Adrenal gland (tissue), 12 donors: ENCODE results near the gene CNTD1. TPM values are rescaled to one million over a fixed set of nuclear protein-coding genes. Genes with fewer than 3 reads are reported as not detected.

Source experiments
- DNase-seq, 7 donors: peaks; one replicate each; pipeline ENCODE4 v3.0.0-alpha.2; 2019 to 2020
- H3K27ac ChIP-seq, 5 donors: fragments of 200-600 bp; sonication (generic) in 4 of 5; 1 replicate in 3 of 5; 2 replicates in 2 of 5; pipeline versions ENCODE4 v1.5.1 to v1.8.0; 2016 to 2020; ENCODE audit warnings: mild to moderate bottlenecking in 1 of 5
- H3K27me3 ChIP-seq: fragments of 200-600 bp; 2 replicates; pipeline ENCODE4 v1.8.0; 2021
- H3K36me3 ChIP-seq, 2 donors: fragments of 200-600 bp; replicated peaks in 1 of 2; 1 replicate in 1 of 2; 2 replicates in 1 of 2; pipeline versions ENCODE4 v1.5.1 to v1.8.0; 2018 to 2022
- H3K4me1 ChIP-seq, 2 donors: fragments of 200-600 bp; replicated peaks in 1 of 2; 1 replicate in 1 of 2; 2 replicates in 1 of 2; pipeline versions ENCODE4 v1.5.1 to v1.8.0; 2018 to 2021
- H3K4me3 ChIP-seq, 4 donors: fragments of 200-600 bp; sonication (generic) in 3 of 4; one replicate each; pipeline ENCODE4 v1.5.1; 2016 to 2018
- H3K9me3 ChIP-seq, 3 donors: fragments of 200-600 bp; sonication (generic) in 1 of 3; replicated peaks in 1 of 3; 1 replicate in 2 of 3; 2 replicates in 1 of 3; pipeline versions ENCODE4 v1.5.1 to v1.8.0; 2016 to 2021
- CTCF ChIP-seq, 6 experiments: fragments of 450-650 bp in 4 of 6; fragments of 200-600 bp in 2 of 6; sonication (generic) in 1 of 6; IDR thresholded peaks; 1 replicate in 5 of 6; 2 replicates in 1 of 6; pipeline versions ENCODE4 v1.5.1 to v1.8.0; 2016 to 2021; ENCODE audit warnings: antibody characterized with exemption in 6 of 6, mild to moderate bottlenecking in 2 of 6, moderate library complexity in 1 of 6
- POLR2A ChIP-seq, 2 donors: fragments of 450-650 bp; IDR thresholded peaks; one replicate each; pipeline ENCODE4 v1.6.1; 2017; ENCODE audit warnings: antibody characterized with exemption in 2 of 2, mild to moderate bottlenecking in 2 of 2, moderate library complexity in 1 of 2
- WGBS, 4 donors: extraction: QIAGEN DNeasy Blood & Tissue Kit in 2 of 4; methylation state at CpG; one replicate each; pipeline versions ENCODE4 v1.1.5 to v1.1.7; 2013 to 2017; 5-methylcytosine and 5-hydroxymethylcytosine counted together
- intact Hi-C, 2 donors: fragments of 100-400 bp; cut with DNase I; formaldehyde crosslinking; loops; one replicate each; pipeline versions ENCODE4 v1.14.1 to v1.15.0; 2022 to 2023
- polyA plus RNA-seq, 3 donors: library from polyadenylated mRNA; stranded (reverse); fragments of 200-250 nt in 2 of 3; fragments of 350-450 nt in 1 of 3; fragmentation: Illumina TruSeq in 1 of 3; extraction: RNeasy Lipid Tissue Mini Kit (QIAGEN cat#74804) in 1 of 3; gene quantifications; one replicate each; pipeline ENCODE4 v1.2.3, GENCODE V29; 2013 to 2014
- total RNA-seq, 9 donors: library from RNA; depleted of rRNA in 4 of 9; stranded (reverse); fragments of >200 nt in 4 of 9; fragments of 120-200 nt in 1 of 9; fragmentation: NEBNext Ultra II Directional in 1 of 9; extraction: Animal tissue kit (Norgen Biotek cat#: 25700) in 1 of 9; gene quantifications; one replicate each; pipeline versions ENCODE4 v1.1.0 to v1.2.4, GENCODE V29; 2013 to 2023
- donor health status: healthy with polysubstance abuse.
- donor health status: Bipolar disorder and iron deficiency.
- donor health status: DM: yes; HTN: yes; CAD: no.
- donor health status: DM: no; HTN: no; CAD: no.
- donor health status: DM: no; HTN: no; CAD: no.
- donor health status: DM: yes; HTN: yes; CAD: no.

The CNTD1 gene
- total and polyA plus RNA-seq, 12 donors = 0.24 to 8.2 (median 0.32) TPM; not detected in 5

GRCh38 chr17:42796066-42796758, 2.4 kb upstream of the CNTD1 start:
- H3K36me3 ChIP-seq = no peaks in the 10 kb centered on the region
- H3K4me3 ChIP-seq = no peak overlapping the region
- H3K27ac ChIP-seq = no peak overlapping the region
- intact Hi-C loops = no loop called here
- WGBS, 4 donors = 93 to 96% (median 94%) methylated on average over 15 to 18 of the region's 18 CpGs
- no peak for DNase-seq
- H3K9me3 ChIP-seq = no peaks in the 10 kb centered on the region
- TF ChIP-seq POLR2A (IDR thresholded peaks at IDR 0.05) (no peak), CTCF (IDR thresholded peaks at IDR 0.05) (no peak)
- H3K27me3 ChIP-seq = no peaks in the 10 kb centered on the region
- peaks cover 12 to 14% of the 10 kb centered on the region in 2 donors for H3K4me1 ChIP-seq

- intact Hi-C loops = no loop called here
- no peaks in the 10 kb centered on the region for H3K9me3 ChIP-seq
- no peak for DNase-seq
- H3K4me3 ChIP-seq = peak overlapping the region in 3 of 4 donors; percentile 69 to 84 (median 70)
- H3K27ac ChIP-seq = no peak overlapping the region
- no peaks in the 10 kb centered on the region for H3K36me3 ChIP-seq
- H3K4me1 ChIP-seq = peaks cover 12 to 14% of the 10 kb centered on the region in 2 donors
- no peak for TF ChIP-seq POLR2A (IDR thresholded peaks at IDR 0.05)
- no peak for TF ChIP-seq CTCF (IDR thresholded peaks at IDR 0.05)
- no peaks in the 10 kb centered on the region for H3K27me3 ChIP-seq
- WGBS, 4 donors = 76 to 79% (median 77%) methylated on average over 10 of the region's 10 CpGs
These were observed 1.3 kb upstream of the CNTD1 start for GRCh38 chr17:42797067-42798007.

- peak overlapping the region; percentile 64 to 84 (median 70) for H3K4me3 ChIP-seq
- WGBS, 4 donors = 12 to 22% (median 14%) methylated on average over 10 of the region's 10 CpGs
- no peaks in the 10 kb centered on the region for H3K36me3 ChIP-seq
- TF ChIP-seq POLR2A (IDR thresholded peaks at IDR 0.05) (no peak), CTCF (IDR thresholded peaks at IDR 0.05) (no peak)
- no peaks in the 10 kb centered on the region for H3K9me3 ChIP-seq
- no peaks in the 10 kb centered on the region for H3K27me3 ChIP-seq
- H3K4me1 ChIP-seq = peaks cover 12 to 14% of the 10 kb centered on the region in 2 donors
- DNase-seq = no peak
- intact Hi-C loops = no loop called here
- peak overlapping the region in 1 of 5 donors; percentile 25 for H3K27ac ChIP-seq
These were observed 664 bp upstream of the CNTD1 start for GRCh38 chr17:42798011-42798382.
